Liver (tissue), 9 donors: Measurements from ENCODE around the gene NINJ1. TPM values are rescaled to one million over a fixed set of nuclear protein-coding genes. Genes with fewer than 3 reads are reported as not detected.

Experiments used
- DNase-seq: peaks from one replicate; pipeline ENCODE4 v3.0.0-alpha.2; 2017; ENCODE audit warnings: low spot score
- H3K27ac ChIP-seq, 2 donors: one replicate each; pipeline ENCODE4 v1.7.0; 2013; ENCODE audit warnings: inconsistent platforms in 2 of 2, low read length in 2 of 2, control low read depth in 1 of 2, low read depth in 1 of 2, mild to moderate bottlenecking in 1 of 2
- H3K27me3 ChIP-seq, 4 donors: one replicate each; pipeline versions ENCODE4 v1.6.1 to v1.7.0; 2013; ENCODE audit warnings: low read length in 3 of 4, inconsistent platforms in 1 of 4, mild to moderate bottlenecking in 1 of 4, moderate library complexity in 1 of 4; ENCODE audit not compliant: control insufficient read depth in 4 of 4, insufficient read depth in 4 of 4
- H3K36me3 ChIP-seq, 4 donors: one replicate each; pipeline versions ENCODE4 v1.6.1 to v1.7.0; 2013; ENCODE audit warnings: low read length in 3 of 4, mild to moderate bottlenecking in 3 of 4, low read depth in 1 of 4, moderate library complexity in 1 of 4; ENCODE audit not compliant: control insufficient read depth in 4 of 4, insufficient read depth in 3 of 4
- H3K4me1 ChIP-seq, 4 donors: one replicate each; pipeline versions ENCODE4 v1.6.1 to v1.7.0; 2013; ENCODE audit warnings: low read length in 3 of 4, mild to moderate bottlenecking in 3 of 4, moderate library complexity in 1 of 4; ENCODE audit not compliant: control insufficient read depth in 4 of 4, insufficient read depth in 4 of 4
- H3K4me3 ChIP-seq, 3 donors: one replicate each; pipeline versions ENCODE4 v1.6.1 to v1.7.0; 2013; ENCODE audit warnings: low read length in 3 of 3, control low read depth in 1 of 3, low read depth in 1 of 3, mild to moderate bottlenecking in 1 of 3
- H3K9ac ChIP-seq, 2 donors: one replicate each; pipeline ENCODE4 v1.7.0; 2013; ENCODE audit warnings: low read length in 2 of 2, mild to moderate bottlenecking in 2 of 2, moderate library complexity in 2 of 2, control low read depth in 1 of 2, low read depth in 1 of 2
- H3K9me3 ChIP-seq, 4 donors: one replicate each; pipeline versions ENCODE4 v1.6.1 to v1.7.0; 2013; ENCODE audit warnings: low read length in 3 of 4; ENCODE audit not compliant: control insufficient read depth in 4 of 4
- EGR1 ChIP-seq, 2 donors: IDR thresholded peaks; 2 replicates each; pipeline ENCODE4 v1.6.1; 2016 to 2018; ENCODE audit warnings: antibody characterized with exemption in 2 of 2, low read depth in 2 of 2
- FOXA1 ChIP-seq: IDR thresholded peaks from 2 replicates; pipeline ENCODE4 v1.6.1; 2016; ENCODE audit warnings: antibody characterized with exemption
- HNF4A ChIP-seq, 2 donors: conservative IDR thresholded peaks; 2 replicates each; pipeline ENCODE4 v1.6.1; 2016; ENCODE audit warnings: antibody characterized with exemption in 2 of 2, mild to moderate bottlenecking in 2 of 2
- HNF4G ChIP-seq: IDR thresholded peaks from 2 replicates; pipeline ENCODE4 v1.6.1; 2016; ENCODE audit warnings: antibody characterized with exemption
- JUND ChIP-seq, 2 donors: IDR thresholded peaks; 2 replicates each; pipeline ENCODE4 v1.6.1; 2016; ENCODE audit warnings: antibody characterized with exemption in 2 of 2
- NR2F2 ChIP-seq: IDR thresholded peaks from 2 replicates; pipeline ENCODE4 v1.6.1; 2016; ENCODE audit warnings: antibody characterized with exemption
- RAD21 ChIP-seq, 2 donors: IDR thresholded peaks; 2 replicates each; pipeline ENCODE4 v1.6.1; 2016; ENCODE audit warnings: antibody characterized with exemption in 2 of 2, mild to moderate bottlenecking in 2 of 2
- RXRA ChIP-seq, 2 donors: IDR thresholded peaks; 2 replicates each; pipeline ENCODE4 v1.6.1; 2017 to 2018; ENCODE audit warnings: antibody characterized with exemption in 2 of 2, mild to moderate bottlenecking in 1 of 2
- SP1 ChIP-seq: IDR thresholded peaks from 2 replicates; pipeline ENCODE4 v1.6.1; 2018; ENCODE audit warnings: antibody characterized with exemption, mild to moderate bottlenecking
- TAF1 ChIP-seq: conservative IDR thresholded peaks from 2 replicates; pipeline ENCODE4 v1.6.1; 2016; ENCODE audit warnings: antibody characterized with exemption, mild to moderate bottlenecking
- YY1 ChIP-seq: IDR thresholded peaks from 2 replicates; pipeline ENCODE4 v1.6.1; 2016; ENCODE audit warnings: antibody characterized with exemption, mild to moderate bottlenecking
- WGBS: extraction: QIAGEN DNeasy Blood & Tissue Kit; methylation state at CpG from one replicate; pipeline ENCODE4 v1.1.7; 2013; 5-methylcytosine and 5-hydroxymethylcytosine counted together
- polyA plus RNA-seq, 2 donors: library from polyadenylated mRNA; stranded (reverse) in 1 of 2; unstranded in 1 of 2; fragments of 200-250 nt in 1 of 2; fragments of >200 nt in 1 of 2; fragmentation: Nextera tagmentation in 1 of 2; extraction: Ambion mirVana in 1 of 2; gene quantifications; one replicate each; pipeline versions ENCODE4 v1.2.1 to v1.2.3, GENCODE V29; 2013 to 2015
- total RNA-seq, 2 donors: library from RNA; depleted of rRNA; stranded (reverse); fragments of >200 nt; gene quantifications; one replicate each; pipeline ENCODE4 v1.2.3, GENCODE V29; 2014
- TF ChIP-seq, protein P1 (sequence below): fragments of 150-350 bp; IDR thresholded peaks from 2 replicates; pipeline ENCODE4 v1.5.1; 2017; ENCODE audit warnings: improper control_type of control experiment, low read depth, low read length; ENCODE audit not compliant: missing input control
- TF ChIP-seq, protein P2 (sequence below): IDR thresholded peaks from 2 replicates; pipeline ENCODE4 v1.6.1; 2016; ENCODE audit warnings: antibody characterized with exemption
- TF ChIP-seq, protein P3 (sequence below): IDR thresholded peaks from 2 replicates; pipeline ENCODE4 v1.6.1; 2016; ENCODE audit warnings: antibody characterized with exemption
- TF ChIP-seq, protein P4 (sequence below): IDR thresholded peaks from 2 replicates; pipeline ENCODE4 v1.6.1; 2016; ENCODE audit warnings: antibody characterized with exemption, mild to moderate bottlenecking
- TF ChIP-seq, protein P5 (sequence below): IDR thresholded peaks from 2 replicates; pipeline ENCODE4 v1.6.1; 2016; ENCODE audit warnings: antibody characterized with exemption
- donor health status: healthy.
- donor health status: healthy.
- donor health status: healthy.
- donor health status: healthy.
- donor health status: healthy.

The NINJ1 gene
- total and polyA plus RNA-seq, 4 donors, result 31.2 to 72.1 (median 55.2) TPM

DNA sequence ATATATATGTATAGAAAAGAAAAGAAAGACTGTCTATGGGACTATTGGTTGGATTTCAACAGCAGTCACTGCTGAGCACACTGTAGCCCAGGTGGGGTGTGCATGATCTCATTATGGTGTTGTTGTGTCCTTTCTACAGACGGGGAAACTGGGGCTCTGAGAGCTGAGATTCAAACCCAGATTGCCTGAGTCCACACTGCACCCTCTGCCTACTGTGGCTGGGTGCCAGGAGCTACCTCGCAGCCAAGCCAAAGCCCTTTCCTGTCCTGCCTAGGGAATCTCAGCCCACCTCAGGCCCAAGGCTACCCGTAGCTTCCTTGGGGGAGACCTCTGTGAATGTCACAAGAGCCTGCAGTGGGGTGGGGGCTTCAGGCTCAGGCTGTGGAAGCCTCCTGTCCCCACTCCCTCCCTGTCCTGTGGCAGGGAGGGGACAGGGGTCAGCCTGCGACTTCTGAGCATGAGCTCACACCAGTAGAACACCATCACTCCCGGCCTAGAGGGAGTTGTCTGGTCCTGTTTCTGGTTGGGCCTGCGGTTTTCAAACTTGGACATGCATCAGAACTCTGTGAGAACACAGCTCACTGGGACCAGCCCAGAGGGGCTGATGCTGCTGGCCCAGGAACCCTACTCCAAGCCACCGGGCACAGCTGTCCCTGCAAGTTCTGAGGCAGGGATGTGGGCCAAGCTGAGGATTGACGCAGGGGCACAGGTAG lies 7.9 kb upstream of the NINJ1 start:
- no peak for TF ChIP-seq HNF4A (conservative IDR thresholded peaks at IDR 0.05)
- H3K27me3 ChIP-seq, result no peaks in the 10 kb centered on the region
- WGBS, result 93% methylated on average over 8 of the region's 8 CpGs
- H3K36me3 ChIP-seq, result no peaks in the 10 kb centered on the region
- no peak overlapping the region for H3K9ac ChIP-seq
- H3K9me3 ChIP-seq, result peaks cover 0 to 2% (median 0%) of the 10 kb centered on the region in 4 donors
- H3K27ac ChIP-seq, result no peak overlapping the region
- no peak for DNase-seq
- H3K4me1 ChIP-seq, result peaks cover 0 to 3% (median 0%) of the 10 kb centered on the region in 4 donors
- H3K4me3 ChIP-seq, result no peak overlapping the region

DNA sequence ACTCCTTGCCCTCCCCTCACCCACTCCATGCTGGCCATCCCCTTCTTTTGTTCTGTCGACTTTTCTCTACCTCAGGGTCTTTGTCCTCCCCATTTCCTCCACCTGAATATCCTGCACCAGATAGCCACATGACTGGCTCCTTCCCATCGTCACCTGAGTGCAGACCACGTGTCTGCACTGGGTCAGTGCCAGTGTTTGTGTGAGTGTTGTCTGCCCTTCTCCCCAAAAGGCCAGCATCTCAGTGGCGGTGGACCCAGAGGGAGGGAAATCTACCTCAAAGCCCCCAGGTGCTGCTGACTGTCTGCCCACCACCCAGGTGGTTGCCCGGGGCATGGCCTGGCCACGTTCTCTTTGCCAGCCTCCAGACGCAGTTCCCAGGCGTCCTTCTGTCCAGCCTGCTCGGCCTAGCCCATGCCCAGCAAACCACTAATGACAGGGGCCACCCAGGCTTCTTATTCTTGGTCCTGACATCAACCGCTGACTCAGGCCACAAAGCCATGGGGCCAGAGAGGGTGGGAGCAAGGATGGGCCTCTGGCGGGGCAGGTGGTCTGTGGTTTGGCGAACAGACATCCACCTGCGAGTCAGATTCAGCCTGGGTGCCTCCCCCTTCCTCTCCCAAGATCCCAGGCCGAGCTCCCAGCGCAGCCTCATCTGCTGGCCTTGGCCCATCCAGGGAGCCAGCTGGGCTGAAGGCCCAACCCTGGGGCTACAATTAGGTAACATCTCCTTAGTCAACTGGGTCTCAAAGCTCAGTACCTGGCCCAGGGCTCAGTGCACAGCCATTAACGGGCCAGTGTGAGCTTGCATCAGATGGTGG lies 5.5 kb upstream of the NINJ1 start:
- Histone ChIP-seq H3K36me3 (no peaks in the 10 kb centered on the region), H3K27ac (no peak overlapping the region), H3K9me3 (peaks cover 0 to 2% (median 0%) of the 10 kb centered on the region in 4 donors), H3K27me3 (no peaks in the 10 kb centered on the region), H3K4me1 (peaks cover 6 to 17% (median 10%) of the 10 kb centered on the region in 4 donors), H3K9ac (no peak overlapping the region), H3K4me3 (no peak overlapping the region)
- TF ChIP-seq FOXA1, result no peak
- TF ChIP-seq, protein P1, sequence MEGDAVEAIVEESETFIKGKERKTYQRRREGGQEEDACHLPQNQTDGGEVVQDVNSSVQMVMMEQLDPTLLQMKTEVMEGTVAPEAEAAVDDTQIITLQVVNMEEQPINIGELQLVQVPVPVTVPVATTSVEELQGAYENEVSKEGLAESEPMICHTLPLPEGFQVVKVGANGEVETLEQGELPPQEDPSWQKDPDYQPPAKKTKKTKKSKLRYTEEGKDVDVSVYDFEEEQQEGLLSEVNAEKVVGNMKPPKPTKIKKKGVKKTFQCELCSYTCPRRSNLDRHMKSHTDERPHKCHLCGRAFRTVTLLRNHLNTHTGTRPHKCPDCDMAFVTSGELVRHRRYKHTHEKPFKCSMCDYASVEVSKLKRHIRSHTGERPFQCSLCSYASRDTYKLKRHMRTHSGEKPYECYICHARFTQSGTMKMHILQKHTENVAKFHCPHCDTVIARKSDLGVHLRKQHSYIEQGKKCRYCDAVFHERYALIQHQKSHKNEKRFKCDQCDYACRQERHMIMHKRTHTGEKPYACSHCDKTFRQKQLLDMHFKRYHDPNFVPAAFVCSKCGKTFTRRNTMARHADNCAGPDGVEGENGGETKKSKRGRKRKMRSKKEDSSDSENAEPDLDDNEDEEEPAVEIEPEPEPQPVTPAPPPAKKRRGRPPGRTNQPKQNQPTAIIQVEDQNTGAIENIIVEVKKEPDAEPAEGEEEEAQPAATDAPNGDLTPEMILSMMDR, result no peak
- TF ChIP-seq, protein P2, sequence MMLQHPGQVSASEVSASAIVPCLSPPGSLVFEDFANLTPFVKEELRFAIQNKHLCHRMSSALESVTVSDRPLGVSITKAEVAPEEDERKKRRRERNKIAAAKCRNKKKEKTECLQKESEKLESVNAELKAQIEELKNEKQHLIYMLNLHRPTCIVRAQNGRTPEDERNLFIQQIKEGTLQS, result no peak
- TF ChIP-seq EGR1 (IDR thresholded peaks at IDR 0.05; ENCODE audit: low read depth in 2 of 2), result no peak
- no peak for TF ChIP-seq NR2F2
- TF ChIP-seq SP1, result no peak
- TF ChIP-seq JUND (IDR thresholded peaks at IDR 0.05), result no peak
- no peak for TF ChIP-seq YY1
- TF ChIP-seq TAF1, result no peak
- TF ChIP-seq, protein P3, sequence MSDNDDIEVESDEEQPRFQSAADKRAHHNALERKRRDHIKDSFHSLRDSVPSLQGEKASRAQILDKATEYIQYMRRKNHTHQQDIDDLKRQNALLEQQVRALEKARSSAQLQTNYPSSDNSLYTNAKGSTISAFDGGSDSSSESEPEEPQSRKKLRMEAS, result no peak
- no peak for DNase-seq
- 93% methylated on average over 16 of the region's 16 CpGs for WGBS

DNA sequence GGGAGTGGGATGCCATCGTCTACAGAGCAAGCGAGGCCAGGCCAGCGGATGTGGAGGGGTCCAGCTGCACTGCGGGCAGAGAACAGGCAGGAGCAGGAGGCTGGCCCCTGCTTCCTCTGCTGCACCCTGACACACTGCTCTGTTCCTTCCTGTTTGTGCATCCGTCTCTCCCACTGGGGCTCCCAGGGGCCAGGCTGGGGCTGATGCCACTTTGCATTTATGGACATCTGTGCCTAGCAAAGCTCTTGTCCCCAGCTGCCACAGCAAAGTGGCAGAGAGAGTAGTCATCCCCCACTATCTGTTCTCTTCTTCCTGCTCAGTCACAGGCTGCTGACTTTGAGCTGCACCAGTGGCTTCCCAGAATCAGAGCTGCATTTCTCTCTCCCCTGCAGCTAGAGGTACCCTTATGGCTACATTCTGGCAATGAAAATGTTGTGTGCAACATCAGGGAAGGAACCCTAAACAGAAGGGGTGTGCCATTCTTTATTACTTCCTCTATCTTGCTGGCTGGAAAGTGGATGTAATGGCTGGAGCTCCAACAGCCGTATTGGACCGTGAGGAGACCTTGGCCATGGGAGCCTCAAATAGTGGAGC lies 4.2 kb upstream of the NINJ1 start:
- H3K36me3 ChIP-seq, result no peaks in the 10 kb centered on the region
- WGBS, result 77% methylated on average over 7 of the region's 7 CpGs
- no peaks in the 10 kb centered on the region for H3K27me3 ChIP-seq
- no peak overlapping the region for H3K9ac ChIP-seq
- DNase-seq, result no peak
- no peak overlapping the region for H3K27ac ChIP-seq
- peaks cover 7 to 19% (median 13%) of the 10 kb centered on the region in 4 donors for H3K4me1 ChIP-seq
- peaks cover 0 to 2% (median 0%) of the 10 kb centered on the region in 4 donors for H3K9me3 ChIP-seq
- no peak overlapping the region for H3K4me3 ChIP-seq
- TF ChIP-seq, protein P2, result no peak
- TF ChIP-seq RXRA (IDR thresholded peaks at IDR 0.05) (no peak), HNF4G (no peak), JUND (IDR thresholded peaks at IDR 0.05) (no peak), RAD21 (IDR thresholded peaks at IDR 0.05) (no peak), TAF1 (no peak), SP1 (no peak)
- TF ChIP-seq, protein P4, sequence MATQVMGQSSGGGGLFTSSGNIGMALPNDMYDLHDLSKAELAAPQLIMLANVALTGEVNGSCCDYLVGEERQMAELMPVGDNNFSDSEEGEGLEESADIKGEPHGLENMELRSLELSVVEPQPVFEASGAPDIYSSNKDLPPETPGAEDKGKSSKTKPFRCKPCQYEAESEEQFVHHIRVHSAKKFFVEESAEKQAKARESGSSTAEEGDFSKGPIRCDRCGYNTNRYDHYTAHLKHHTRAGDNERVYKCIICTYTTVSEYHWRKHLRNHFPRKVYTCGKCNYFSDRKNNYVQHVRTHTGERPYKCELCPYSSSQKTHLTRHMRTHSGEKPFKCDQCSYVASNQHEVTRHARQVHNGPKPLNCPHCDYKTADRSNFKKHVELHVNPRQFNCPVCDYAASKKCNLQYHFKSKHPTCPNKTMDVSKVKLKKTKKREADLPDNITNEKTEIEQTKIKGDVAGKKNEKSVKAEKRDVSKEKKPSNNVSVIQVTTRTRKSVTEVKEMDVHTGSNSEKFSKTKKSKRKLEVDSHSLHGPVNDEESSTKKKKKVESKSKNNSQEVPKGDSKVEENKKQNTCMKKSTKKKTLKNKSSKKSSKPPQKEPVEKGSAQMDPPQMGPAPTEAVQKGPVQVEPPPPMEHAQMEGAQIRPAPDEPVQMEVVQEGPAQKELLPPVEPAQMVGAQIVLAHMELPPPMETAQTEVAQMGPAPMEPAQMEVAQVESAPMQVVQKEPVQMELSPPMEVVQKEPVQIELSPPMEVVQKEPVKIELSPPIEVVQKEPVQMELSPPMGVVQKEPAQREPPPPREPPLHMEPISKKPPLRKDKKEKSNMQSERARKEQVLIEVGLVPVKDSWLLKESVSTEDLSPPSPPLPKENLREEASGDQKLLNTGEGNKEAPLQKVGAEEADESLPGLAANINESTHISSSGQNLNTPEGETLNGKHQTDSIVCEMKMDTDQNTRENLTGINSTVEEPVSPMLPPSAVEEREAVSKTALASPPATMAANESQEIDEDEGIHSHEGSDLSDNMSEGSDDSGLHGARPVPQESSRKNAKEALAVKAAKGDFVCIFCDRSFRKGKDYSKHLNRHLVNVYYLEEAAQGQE, result no peak
- TF ChIP-seq, protein P3, result no peak
- TF ChIP-seq, protein P5, sequence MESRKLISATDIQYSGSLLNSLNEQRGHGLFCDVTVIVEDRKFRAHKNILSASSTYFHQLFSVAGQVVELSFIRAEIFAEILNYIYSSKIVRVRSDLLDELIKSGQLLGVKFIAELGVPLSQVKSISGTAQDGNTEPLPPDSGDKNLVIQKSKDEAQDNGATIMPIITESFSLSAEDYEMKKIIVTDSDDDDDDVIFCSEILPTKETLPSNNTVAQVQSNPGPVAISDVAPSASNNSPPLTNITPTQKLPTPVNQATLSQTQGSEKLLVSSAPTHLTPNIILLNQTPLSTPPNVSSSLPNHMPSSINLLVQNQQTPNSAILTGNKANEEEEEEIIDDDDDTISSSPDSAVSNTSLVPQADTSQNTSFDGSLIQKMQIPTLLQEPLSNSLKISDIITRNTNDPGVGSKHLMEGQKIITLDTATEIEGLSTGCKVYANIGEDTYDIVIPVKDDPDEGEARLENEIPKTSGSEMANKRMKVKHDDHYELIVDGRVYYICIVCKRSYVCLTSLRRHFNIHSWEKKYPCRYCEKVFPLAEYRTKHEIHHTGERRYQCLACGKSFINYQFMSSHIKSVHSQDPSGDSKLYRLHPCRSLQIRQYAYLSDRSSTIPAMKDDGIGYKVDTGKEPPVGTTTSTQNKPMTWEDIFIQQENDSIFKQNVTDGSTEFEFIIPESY, result no peak
